OCI-LY3 (cell line): Measurements from ENCODE around the gene PHKB.
A peak's percentile ranks its signal among the peaks of the same experiment; 100 is the strongest.

Source experiments
- H2AFZ ChIP-seq: fragments of 200-600, 300-600 bp; shearing (Covaris generic); 2 replicates; pipeline ENCODE4 v1.6.0; 2014; ENCODE audit warnings: antibody characterized with exemption, low read depth, low read length
- H3K27ac ChIP-seq: fragments of 200-600, 300-600 bp; sonication (generic); 2 replicates; pipeline ENCODE4 v1.5.1; 2014; ENCODE audit warnings: mild to moderate bottlenecking, low read length, moderate library complexity, mixed read lengths
- H3K27me3 ChIP-seq: fragments of 200-600, 300-600 bp; sonication (generic); 2 replicates; pipeline ENCODE4 v1.6.1; 2014; ENCODE audit warnings: low read depth, low read length, mixed read lengths
- H3K36me3 ChIP-seq: fragments of 200-600, 300-600 bp; sonication (generic); replicated peaks from 2 replicates; pipeline ENCODE3; 2014; ENCODE audit warnings: low read depth, low read length, mixed read lengths
- H3K4me1 ChIP-seq: fragments of 300-600, 200-600 bp; sonication (generic); 2 replicates; pipeline ENCODE4 v1.6.1; 2014; ENCODE audit warnings: low read length, mixed read lengths
- H3K4me2 ChIP-seq: fragments of 200-600, 300-600 bp; sonication (generic); 2 replicates; pipeline ENCODE4 v1.6.1; 2014; ENCODE audit warnings: low read length, mixed read lengths
- H3K4me3 ChIP-seq: fragments of 300-600, 200-600 bp; sonication (generic); 2 replicates; pipeline ENCODE4 v1.5.1; 2014; ENCODE audit warnings: antibody characterized with exemption, mild to moderate bottlenecking, low read length, moderate library complexity
- H3K79me2 ChIP-seq: fragments of 300-600, 200-600 bp; shearing (Covaris generic); 2 replicates; pipeline ENCODE4 v1.6.1; 2014; ENCODE audit warnings: mild to moderate bottlenecking, low read length, mixed read lengths
- H3K9ac ChIP-seq: fragments of 300-600, 200-600 bp; shearing (Covaris generic); 2 replicates; pipeline ENCODE4 v1.6.0; 2014; ENCODE audit warnings: mild to moderate bottlenecking, low read length, moderate library complexity
- H3K9me3 ChIP-seq: fragments of 200-600, 300-600 bp; shearing (Covaris generic); 2 replicates; pipeline ENCODE4 v1.6.1; 2014; ENCODE audit warnings: low read length, mixed read lengths; ENCODE audit not compliant: insufficient read depth
- H4K20me1 ChIP-seq: fragments of 200-600, 300-600 bp; sonication (generic); 2 replicates; pipeline ENCODE4 v1.6.1; 2016; ENCODE audit warnings: low read length, mixed read lengths; ENCODE audit not compliant: insufficient read depth
- EZH2phosphoT487 ChIP-seq: fragments of 200-600 bp; shearing (Covaris generic); IDR thresholded peaks from 2 replicates; pipeline ENCODE4 v1.6.1; 2018; ENCODE audit warnings: antibody characterized with exemption, mixed run types, low read depth
- TF ChIP-seq, protein P1 (sequence below): fragments of 200-600, 300-600 bp; sonication (generic); IDR thresholded peaks from 2 replicates; pipeline ENCODE4 v1.5.1; 2014; ENCODE audit warnings: antibody characterized with exemption, low read length, low read depth

PHKB gene

GRCh38 chr16:47448830-47449575 lies 12.1 kb upstream of the PHKB start:
- Histone ChIP-seq H3K9ac (no peak overlapping the region), H3K79me2 (no peaks in the 10 kb centered on the region), H3K27me3 (no peaks in the 10 kb centered on the region), H3K4me1 (no peaks in the 10 kb centered on the region), H3K4me3 (no peak overlapping the region), H3K9me3 (no peaks in the 10 kb centered on the region), H3K4me2 (no peak overlapping the region), H3K27ac (no peak overlapping the region), H3K36me3 (peaks cover 6% of the 10 kb centered on the region), H4K20me1 (peaks cover 4% of the 10 kb centered on the region; the same call in 1 of the 2 replicates), H2AFZ (no peak overlapping the region)
- no peak for TF ChIP-seq EZH2phosphoT487
- TF ChIP-seq, protein P1, sequence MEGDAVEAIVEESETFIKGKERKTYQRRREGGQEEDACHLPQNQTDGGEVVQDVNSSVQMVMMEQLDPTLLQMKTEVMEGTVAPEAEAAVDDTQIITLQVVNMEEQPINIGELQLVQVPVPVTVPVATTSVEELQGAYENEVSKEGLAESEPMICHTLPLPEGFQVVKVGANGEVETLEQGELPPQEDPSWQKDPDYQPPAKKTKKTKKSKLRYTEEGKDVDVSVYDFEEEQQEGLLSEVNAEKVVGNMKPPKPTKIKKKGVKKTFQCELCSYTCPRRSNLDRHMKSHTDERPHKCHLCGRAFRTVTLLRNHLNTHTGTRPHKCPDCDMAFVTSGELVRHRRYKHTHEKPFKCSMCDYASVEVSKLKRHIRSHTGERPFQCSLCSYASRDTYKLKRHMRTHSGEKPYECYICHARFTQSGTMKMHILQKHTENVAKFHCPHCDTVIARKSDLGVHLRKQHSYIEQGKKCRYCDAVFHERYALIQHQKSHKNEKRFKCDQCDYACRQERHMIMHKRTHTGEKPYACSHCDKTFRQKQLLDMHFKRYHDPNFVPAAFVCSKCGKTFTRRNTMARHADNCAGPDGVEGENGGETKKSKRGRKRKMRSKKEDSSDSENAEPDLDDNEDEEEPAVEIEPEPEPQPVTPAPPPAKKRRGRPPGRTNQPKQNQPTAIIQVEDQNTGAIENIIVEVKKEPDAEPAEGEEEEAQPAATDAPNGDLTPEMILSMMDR: no peak

DNA sequence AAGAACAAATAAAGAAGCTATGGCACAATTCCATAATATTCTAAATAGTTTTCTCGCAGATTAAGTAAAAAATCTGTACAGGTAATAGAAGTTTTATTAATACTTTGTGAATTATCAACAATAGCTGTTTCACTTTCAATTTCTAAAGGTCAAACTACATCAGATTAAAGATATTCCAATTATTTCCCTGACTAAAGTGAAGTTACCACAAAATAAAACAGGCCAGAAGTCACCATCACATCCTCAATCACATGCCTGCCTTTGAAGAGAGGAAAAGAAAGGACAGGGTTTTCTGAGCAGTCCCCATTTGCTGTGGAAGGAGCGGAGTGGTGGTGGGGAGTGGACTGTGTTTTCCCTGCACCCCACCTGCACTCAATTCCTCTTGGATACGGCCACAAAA lies 11.3 kb upstream of the PHKB start:
- H4K20me1 ChIP-seq: peaks cover 4% of the 10 kb centered on the region; the same call in 1 of the 2 replicates
- H3K79me2 ChIP-seq: no peaks in the 10 kb centered on the region

GRCh38 chr16:47458331-47458730 lies 2.8 kb upstream of the PHKB start:
- Histone ChIP-seq H3K79me2 (peaks cover 27% of the 10 kb centered on the region), H3K27ac (no peak overlapping the region), H4K20me1 (no peaks in the 10 kb centered on the region), H2AFZ (no peak overlapping the region), H3K4me2 (no peak overlapping the region), H3K4me3 (no peak overlapping the region), H3K9ac (no peak overlapping the region), H3K27me3 (no peaks in the 10 kb centered on the region), H3K9me3 (no peaks in the 10 kb centered on the region), H3K4me1 (peaks cover 10% of the 10 kb centered on the region), H3K36me3 (peaks cover 5% of the 10 kb centered on the region)
- TF ChIP-seq, protein P1: no peak
- TF ChIP-seq EZH2phosphoT487: no peak

More for the DNA sequence above, 11.3 kb upstream of the PHKB start:
- Histone ChIP-seq H3K36me3 (peaks cover 6% of the 10 kb centered on the region), H3K27ac (no peak overlapping the region), H3K9me3 (no peaks in the 10 kb centered on the region), H3K9ac (no peak overlapping the region), H3K4me1 (no peaks in the 10 kb centered on the region), H3K27me3 (no peaks in the 10 kb centered on the region), H2AFZ (no peak overlapping the region), H3K4me2 (no peak overlapping the region), H3K4me3 (no peak overlapping the region)
- no peak for TF ChIP-seq EZH2phosphoT487
- TF ChIP-seq, protein P1: no peak

- Histone ChIP-seq H4K20me1 (no peaks in the 10 kb centered on the region), H3K79me2 (peaks cover 27% of the 10 kb centered on the region), H3K9ac (no peak overlapping the region)
These were observed 1.5 kb upstream of the PHKB start for GRCh38 chr16:47459603-47460002.

More at GRCh38 chr16:47459603-47460002, 1.5 kb upstream of the PHKB start:
- H2AFZ ChIP-seq: no peak overlapping the region
- peaks cover 2% of the 10 kb centered on the region for H3K36me3 ChIP-seq
- no peak for TF ChIP-seq EZH2phosphoT487
- TF ChIP-seq, protein P1: no peak
- H3K27ac ChIP-seq: no peak overlapping the region
- peak overlapping the region; percentile 99 for H3K4me2 ChIP-seq
- H3K9me3 ChIP-seq: no peaks in the 10 kb centered on the region
- no peaks in the 10 kb centered on the region for H3K27me3 ChIP-seq
- H3K4me3 ChIP-seq: peak overlapping the region; percentile 90
- H3K4me1 ChIP-seq: peaks cover 10% of the 10 kb centered on the region
